Astrocyte (in vitro differentiated cells and primary cell): ENCODE results near the gene PHYHD1. TPM values are rescaled to one million over a fixed set of nuclear protein-coding genes. Genes with fewer than 3 reads are reported as not detected.

Experiments
- DNase-seq: peaks from one replicate; pipeline ENCODE4 v3.0.0-alpha.2; 2010; ENCODE audit warnings: low read depth
- FAIRE-seq: peaks from 2 replicates; lab custom pipeline; 2011; peaks lifted over from hg19 to GRCh38; lab: Jason Lieb, UNC
- H2AFZ ChIP-seq: 2 replicates; pipeline ENCODE4 v1.6.0; 2012; ENCODE audit warnings: low read depth, low read length, inconsistent platforms
- H3K27ac ChIP-seq: 2 replicates; pipeline ENCODE4 v1.5.1; 2011; ENCODE audit warnings: low read depth, low read length, inconsistent platforms
- H3K27me3 ChIP-seq: 2 replicates; pipeline ENCODE4 v1.6.0; 2011; ENCODE audit warnings: low read length, inconsistent platforms; ENCODE audit not compliant: insufficient read depth
- H3K36me3 ChIP-seq: 2 replicates; pipeline ENCODE4 v1.5.1; 2011; ENCODE audit warnings: low read length, inconsistent platforms; ENCODE audit not compliant: insufficient read depth
- H3K4me1 ChIP-seq: 2 replicates; pipeline ENCODE4 v1.5.1; 2011; ENCODE audit warnings: low read length, inconsistent platforms; ENCODE audit not compliant: insufficient read depth
- H3K4me2 ChIP-seq: 2 replicates; pipeline ENCODE4 v1.6.0; 2012; ENCODE audit warnings: low read length, inconsistent platforms
- H3K4me3 ChIP-seq: 2 replicates; pipeline ENCODE4 v1.5.1; 2011; ENCODE audit warnings: low read depth, mild to moderate bottlenecking, low read length, inconsistent platforms; ENCODE audit not compliant: insufficient read depth
- H3K79me2 ChIP-seq: 2 replicates; pipeline ENCODE4 v1.6.0; 2012; ENCODE audit warnings: mild to moderate bottlenecking, low read length, inconsistent platforms; ENCODE audit not compliant: insufficient read depth
- H3K9ac ChIP-seq: 2 replicates; pipeline ENCODE4 v1.6.0; 2012; ENCODE audit warnings: mild to moderate bottlenecking, low read length, inconsistent platforms
- H3K9me3 ChIP-seq: 2 replicates; pipeline ENCODE4 v1.5.1; 2012; ENCODE audit warnings: low read depth, mild to moderate bottlenecking, low read length, inconsistent platforms; ENCODE audit not compliant: insufficient read depth
- H4K20me1 ChIP-seq: 2 replicates; pipeline ENCODE4 v1.6.0; 2012; ENCODE audit warnings: low read length, inconsistent platforms; ENCODE audit not compliant: insufficient read depth
- H3K27ac Mint-ChIP-seq: one replicate; pipeline ENCODE4 v1.8.0; 2021; ENCODE audit warnings: mild to moderate bottlenecking, mixed read lengths; ENCODE audit not compliant: unreplicated experiment
- H3K27me3 Mint-ChIP-seq: one replicate; pipeline ENCODE4 v1.8.0; 2021; ENCODE audit warnings: low read depth, mixed read lengths; ENCODE audit not compliant: unreplicated experiment
- H3K36me3 Mint-ChIP-seq: one replicate; pipeline ENCODE4 v1.8.0; 2021; ENCODE audit warnings: low read depth, mixed read lengths; ENCODE audit not compliant: unreplicated experiment
- H3K4me1 Mint-ChIP-seq: one replicate; pipeline ENCODE4 v1.8.0; 2021; ENCODE audit warnings: low read depth, mixed read lengths; ENCODE audit not compliant: unreplicated experiment
- H3K4me3 Mint-ChIP-seq: one replicate; pipeline ENCODE4 v1.8.0; 2021; ENCODE audit warnings: mild to moderate bottlenecking, moderate library complexity, mixed read lengths; ENCODE audit not compliant: unreplicated experiment
- H3K9me3 Mint-ChIP-seq: one replicate; pipeline ENCODE4 v1.8.0; 2021; ENCODE audit warnings: mild to moderate bottlenecking, mixed read lengths; ENCODE audit not compliant: unreplicated experiment
- EZH2 ChIP-seq: IDR thresholded peaks from 2 replicates; pipeline ENCODE4 v1.6.1; 2012; ENCODE audit warnings: mild to moderate bottlenecking, low read length, inconsistent platforms; ENCODE audit not compliant: insufficient read depth
- total RNA-seq: library from RNA; stranded (reverse); gene quantifications from 2 replicates; pipeline ENCODE4 v1.2.1, GENCODE V29; 2021
- TF ChIP-seq, protein P1 (sequence below): IDR thresholded peaks from 2 replicates; pipeline ENCODE4 v1.5.1; 2011; ENCODE audit warnings: low read depth, mild to moderate bottlenecking, inconsistent platforms, low read length, moderate library complexity; ENCODE audit not compliant: insufficient read depth

Gene PHYHD1
- total RNA-seq, 1 donor from 2014 or later, result 6.1 TPM

DNA sequence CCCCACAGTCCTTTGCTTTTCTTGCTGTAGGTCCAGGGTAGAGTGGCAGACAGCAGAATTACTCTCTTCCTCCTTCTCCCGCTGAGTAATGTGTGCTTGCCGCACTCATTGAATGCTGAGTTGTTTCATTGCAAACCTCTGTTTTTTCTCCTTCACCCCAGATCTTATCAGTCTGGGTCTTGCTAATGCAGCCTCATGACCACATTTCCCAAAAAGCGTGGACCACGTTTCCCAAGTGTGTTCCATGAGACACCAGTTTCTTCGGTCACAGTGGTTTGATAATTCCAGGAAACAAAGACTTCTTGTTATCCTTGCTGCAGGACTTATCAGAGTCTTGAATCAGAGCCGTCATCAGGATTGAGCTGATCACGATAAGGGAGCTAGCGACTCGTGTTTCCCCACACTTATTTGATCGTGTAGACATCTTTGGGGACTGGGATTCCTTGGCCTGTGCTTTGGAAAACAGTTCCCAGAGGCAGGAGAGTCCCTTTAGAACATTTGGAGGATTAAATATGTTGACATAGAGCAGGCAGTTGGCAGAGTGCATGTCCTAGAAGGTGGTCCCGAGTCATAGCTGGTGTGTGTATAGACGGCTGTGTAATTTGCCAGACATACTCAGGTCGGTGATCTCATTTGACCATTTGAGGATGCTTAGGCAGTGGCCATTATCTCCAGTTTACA lies 34.4 kb upstream of the PHYHD1 start:
- H3K27me3 Mint-ChIP-seq, result no peaks in the 10 kb centered on the region
- peaks cover 13% of the 10 kb centered on the region for H3K36me3 ChIP-seq
- H3K4me3 ChIP-seq, result no peak overlapping the region
- no peak overlapping the region for H3K27ac Mint-ChIP-seq
- no peak overlapping the region for H3K9ac ChIP-seq
- H3K9me3 ChIP-seq, result no peaks in the 10 kb centered on the region
- peaks cover 87% of the 10 kb centered on the region for H3K79me2 ChIP-seq
- peak; percentile 92 for DNase-seq
- H3K4me1 Mint-ChIP-seq, result peaks cover 25% of the 10 kb centered on the region
- no peaks in the 10 kb centered on the region for H3K27me3 ChIP-seq
- H3K4me3 Mint-ChIP-seq, result no peak overlapping the region
- peaks cover 79% of the 10 kb centered on the region for H4K20me1 ChIP-seq
- H3K4me1 ChIP-seq, result peaks cover 49% of the 10 kb centered on the region
- no peaks in the 10 kb centered on the region for H3K9me3 Mint-ChIP-seq
- H3K27ac ChIP-seq, result no peak overlapping the region
- no peak for FAIRE-seq
- H3K36me3 Mint-ChIP-seq, result peaks cover 17% of the 10 kb centered on the region
- H3K4me2 ChIP-seq, result peak overlapping the region; percentile 35
- no peak overlapping the region for H2AFZ ChIP-seq
- TF ChIP-seq, protein P1, sequence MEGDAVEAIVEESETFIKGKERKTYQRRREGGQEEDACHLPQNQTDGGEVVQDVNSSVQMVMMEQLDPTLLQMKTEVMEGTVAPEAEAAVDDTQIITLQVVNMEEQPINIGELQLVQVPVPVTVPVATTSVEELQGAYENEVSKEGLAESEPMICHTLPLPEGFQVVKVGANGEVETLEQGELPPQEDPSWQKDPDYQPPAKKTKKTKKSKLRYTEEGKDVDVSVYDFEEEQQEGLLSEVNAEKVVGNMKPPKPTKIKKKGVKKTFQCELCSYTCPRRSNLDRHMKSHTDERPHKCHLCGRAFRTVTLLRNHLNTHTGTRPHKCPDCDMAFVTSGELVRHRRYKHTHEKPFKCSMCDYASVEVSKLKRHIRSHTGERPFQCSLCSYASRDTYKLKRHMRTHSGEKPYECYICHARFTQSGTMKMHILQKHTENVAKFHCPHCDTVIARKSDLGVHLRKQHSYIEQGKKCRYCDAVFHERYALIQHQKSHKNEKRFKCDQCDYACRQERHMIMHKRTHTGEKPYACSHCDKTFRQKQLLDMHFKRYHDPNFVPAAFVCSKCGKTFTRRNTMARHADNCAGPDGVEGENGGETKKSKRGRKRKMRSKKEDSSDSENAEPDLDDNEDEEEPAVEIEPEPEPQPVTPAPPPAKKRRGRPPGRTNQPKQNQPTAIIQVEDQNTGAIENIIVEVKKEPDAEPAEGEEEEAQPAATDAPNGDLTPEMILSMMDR, result no peak
- no peak for TF ChIP-seq EZH2

DNA sequence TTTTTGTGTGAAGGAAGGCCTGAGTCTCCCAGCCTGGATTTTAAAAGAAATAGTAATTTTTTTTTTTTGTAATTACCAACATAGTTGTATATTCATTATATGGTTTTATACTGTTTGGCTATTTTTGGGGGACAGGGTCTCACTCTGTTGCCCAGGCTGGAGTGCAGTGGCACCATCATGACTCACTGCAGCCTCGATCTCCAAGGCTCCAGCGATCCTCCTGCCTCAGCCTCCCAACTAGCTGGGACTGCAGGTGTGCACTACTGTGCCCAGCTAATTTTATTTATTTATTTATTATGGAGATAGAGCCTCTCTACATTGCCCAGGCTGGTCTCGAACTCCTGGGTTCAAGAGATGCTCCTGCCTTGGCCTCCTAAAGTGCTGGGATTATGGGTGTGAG lies 33.7 kb upstream of the PHYHD1 start:
- DNase-seq (no peak), FAIRE-seq (no peak)
- peaks cover 18% of the 10 kb centered on the region for H3K36me3 Mint-ChIP-seq
- no peak overlapping the region for H3K4me3 Mint-ChIP-seq
- Histone ChIP-seq H3K4me3 (no peak overlapping the region), H3K27me3 (no peaks in the 10 kb centered on the region), H3K4me2 (no peak overlapping the region), H3K36me3 (peaks cover 13% of the 10 kb centered on the region), H3K9me3 (no peaks in the 10 kb centered on the region), H3K9ac (no peak overlapping the region), H3K79me2 (peaks cover 93% of the 10 kb centered on the region), H3K27ac (no peak overlapping the region), H3K4me1 (peaks cover 55% of the 10 kb centered on the region), H2AFZ (no peak overlapping the region), H4K20me1 (peaks cover 86% of the 10 kb centered on the region)
- H3K9me3 Mint-ChIP-seq, result no peaks in the 10 kb centered on the region
- no peak for TF ChIP-seq EZH2
- TF ChIP-seq, protein P1, result no peak
- no peaks in the 10 kb centered on the region for H3K27me3 Mint-ChIP-seq
- H3K27ac Mint-ChIP-seq, result no peak overlapping the region
- peaks cover 25% of the 10 kb centered on the region for H3K4me1 Mint-ChIP-seq

DNA sequence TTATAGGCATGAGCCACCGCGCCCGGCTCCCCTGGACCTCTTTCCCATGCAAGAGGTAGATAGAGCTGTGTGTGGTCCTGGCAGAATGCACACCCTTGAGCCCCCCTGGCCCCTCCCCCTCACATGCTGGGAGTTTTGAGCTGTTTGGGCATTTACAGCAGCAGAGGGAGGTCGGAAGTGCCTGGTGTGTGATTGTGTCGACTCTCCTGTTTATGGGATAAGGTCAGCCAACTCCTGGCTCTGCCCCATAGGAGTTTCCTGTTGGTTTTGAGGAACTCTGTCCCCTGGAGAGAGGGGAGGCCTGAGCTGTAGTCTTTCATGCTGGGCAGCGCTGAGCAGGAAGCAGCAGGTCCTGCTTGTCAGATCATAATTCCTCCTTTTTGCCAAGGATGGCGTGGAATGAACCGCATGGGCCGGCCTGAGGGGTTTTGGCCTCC lies 32.9 kb upstream of the PHYHD1 start:
- Mint-ChIP-seq H3K4me3 (no peak overlapping the region), H3K27ac (no peak overlapping the region)
- H3K27ac ChIP-seq, result no peak overlapping the region

More for the DNA sequence above, 32.9 kb upstream of the PHYHD1 start:
- Histone ChIP-seq H3K9me3 (no peaks in the 10 kb centered on the region), H3K9ac (peak overlapping the region; percentile 28), H3K4me2 (peak overlapping the region; percentile 51), H3K27me3 (no peaks in the 10 kb centered on the region), H3K4me3 (peak overlapping the region; percentile 7), H3K79me2 (peaks cover 93% of the 10 kb centered on the region), H3K4me1 (peaks cover 64% of the 10 kb centered on the region), H2AFZ (no peak overlapping the region), H3K36me3 (peaks cover 13% of the 10 kb centered on the region), H4K20me1 (peaks cover 82% of the 10 kb centered on the region)
- peak; percentile 61 for DNase-seq
- no peaks in the 10 kb centered on the region for H3K27me3 Mint-ChIP-seq
- peaks cover 25% of the 10 kb centered on the region for H3K4me1 Mint-ChIP-seq
- no peaks in the 10 kb centered on the region for H3K9me3 Mint-ChIP-seq
- peak; percentile 86 for FAIRE-seq
- TF ChIP-seq, protein P1, result no peak
- no peak for TF ChIP-seq EZH2
- peaks cover 17% of the 10 kb centered on the region for H3K36me3 Mint-ChIP-seq
